HG03280 (cell line): ENCODE measurements around the gene KLF15.

Source experiments
- ATAC-seq: cut with Tn5 transposase; IDR thresholded peaks from one replicate; pipeline ENCODE4 v1.9.1; 2021; ENCODE audit warnings: mild to moderate bottlenecking, moderate library complexity; ENCODE audit not compliant: unreplicated experiment

Gene KLF15

DNA sequence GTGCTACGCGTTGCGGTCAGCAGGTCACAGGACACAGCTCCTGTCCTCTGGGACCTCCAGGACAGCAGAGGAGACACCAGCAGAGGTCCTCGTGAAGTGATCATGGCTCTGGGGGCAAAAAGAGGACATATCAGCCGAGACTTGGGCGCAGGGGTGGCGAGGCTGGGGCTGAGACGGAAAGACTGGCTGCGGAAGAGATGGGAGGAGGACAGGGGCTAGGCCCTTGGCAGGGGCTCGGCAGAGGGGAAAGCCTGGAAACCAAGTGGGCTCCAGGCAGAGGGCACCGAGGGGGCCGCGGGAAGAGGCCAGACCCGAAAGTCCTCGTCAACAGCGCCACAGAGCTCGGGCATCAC, 32.6 kb upstream of the KLF15 start:
- ATAC-seq, result no peak

DNA sequence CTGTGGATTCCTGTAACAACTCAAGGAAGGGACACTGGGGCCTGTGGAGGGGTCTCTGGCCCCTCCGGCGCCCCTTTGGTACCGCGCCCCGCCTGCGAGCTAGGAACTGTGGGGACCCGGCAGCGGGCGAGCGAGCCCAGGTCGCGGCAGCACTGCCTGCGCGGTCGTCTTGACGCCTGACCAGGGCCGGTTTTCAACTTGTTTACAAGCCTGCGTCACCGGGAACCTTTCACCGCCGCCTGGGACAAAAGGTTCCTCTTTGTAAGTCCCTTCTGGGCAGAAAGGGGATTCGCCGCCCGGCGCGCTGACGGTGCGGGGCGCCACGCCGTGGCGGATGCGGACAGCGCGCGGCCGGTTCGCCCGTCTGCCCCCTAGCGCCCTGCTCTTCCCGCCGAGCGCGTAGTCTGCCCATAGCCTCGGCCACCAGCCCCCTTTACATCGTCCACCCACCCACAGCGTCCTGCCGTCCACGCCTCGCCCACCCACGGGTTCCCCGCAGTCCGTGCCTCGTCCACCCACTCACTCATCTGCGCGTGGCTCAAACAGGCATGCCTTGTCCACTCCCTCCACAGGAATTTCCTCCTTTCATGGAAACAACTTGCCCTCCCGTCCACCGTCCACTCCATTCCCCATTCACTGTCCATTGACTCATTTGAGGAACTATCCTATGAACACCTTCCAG, 32.0 kb upstream of the KLF15 start:
- ATAC-seq, result no peak

DNA sequence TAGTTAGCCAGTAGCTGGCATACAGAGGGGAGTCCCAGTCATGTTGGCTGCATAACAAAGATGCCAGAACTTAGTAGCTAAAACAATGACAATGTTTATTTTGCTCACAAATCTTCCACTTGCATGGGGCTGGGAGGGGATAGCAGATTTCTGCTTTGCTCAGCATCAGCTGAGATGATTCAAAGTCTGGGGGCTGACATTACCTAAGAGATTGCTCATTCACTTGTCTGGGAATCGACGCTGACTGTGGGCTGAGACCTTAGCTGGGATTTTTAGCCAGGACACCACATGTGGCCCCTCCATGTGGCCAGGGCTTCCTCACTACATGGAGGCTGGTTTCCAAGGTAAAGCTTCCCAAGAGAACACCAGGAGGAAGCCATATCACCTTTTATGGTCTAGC, 24.8 kb upstream of the KLF15 start:
- ATAC-seq, result no peak

DNA sequence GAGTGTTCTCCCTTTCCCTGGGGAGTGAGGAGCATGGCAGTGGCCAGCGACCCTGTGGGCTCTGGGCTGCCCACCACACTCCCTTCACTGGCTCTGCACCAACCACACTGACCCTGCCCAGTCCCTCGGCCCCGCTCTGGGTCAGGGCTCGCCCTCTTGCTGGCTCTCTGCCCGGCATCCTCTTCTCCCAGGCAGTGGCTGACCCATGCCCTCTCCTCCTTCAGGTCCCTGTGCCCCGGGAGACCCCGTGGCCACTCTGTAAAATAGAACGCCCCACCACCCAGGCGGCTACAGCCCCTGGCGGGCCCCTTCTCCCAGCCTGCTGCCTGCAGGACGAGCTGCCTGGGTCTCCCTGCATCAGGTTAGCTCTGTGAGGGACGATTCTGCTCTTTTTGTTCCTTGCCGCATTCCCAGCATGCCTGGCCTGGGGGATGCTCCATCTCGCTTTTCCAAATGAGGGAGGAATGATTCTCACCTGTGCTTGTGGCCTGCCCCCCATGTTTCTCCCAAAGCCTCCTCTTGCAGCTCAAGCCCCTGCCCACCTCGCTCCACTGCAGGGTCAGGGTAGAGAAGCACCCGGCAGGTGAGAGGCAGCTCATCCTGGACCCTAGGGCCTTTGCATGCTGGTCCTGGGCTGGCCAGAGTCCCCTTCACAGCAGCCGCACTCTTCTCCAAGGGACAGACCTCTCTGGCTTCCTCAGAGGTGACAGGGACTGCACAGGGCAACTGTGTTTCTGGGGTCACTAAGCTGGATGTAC, 23.0 kb upstream of the KLF15 start:
- no peak for ATAC-seq

DNA sequence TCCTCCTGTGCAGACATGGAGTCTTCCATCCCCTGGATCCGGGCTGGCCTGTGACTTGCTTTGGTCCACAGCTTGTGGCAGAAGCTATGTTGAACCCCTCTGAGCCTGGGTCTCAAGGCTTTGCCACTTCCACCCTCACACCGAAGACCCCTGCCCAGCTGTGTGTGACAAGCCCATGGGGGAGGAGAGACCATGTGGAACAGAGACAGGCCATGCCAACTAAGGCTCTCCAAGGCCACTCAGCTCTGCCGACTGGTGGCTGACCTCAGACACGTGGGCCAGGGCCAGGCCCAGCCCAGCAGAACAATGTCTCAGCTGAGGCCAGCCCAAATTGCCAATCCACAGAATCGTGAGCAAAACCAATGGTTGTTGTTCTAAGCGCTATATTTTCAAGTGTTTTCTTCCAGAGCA, 21.1 kb upstream of the KLF15 start:
- ATAC-seq, result no peak

DNA sequence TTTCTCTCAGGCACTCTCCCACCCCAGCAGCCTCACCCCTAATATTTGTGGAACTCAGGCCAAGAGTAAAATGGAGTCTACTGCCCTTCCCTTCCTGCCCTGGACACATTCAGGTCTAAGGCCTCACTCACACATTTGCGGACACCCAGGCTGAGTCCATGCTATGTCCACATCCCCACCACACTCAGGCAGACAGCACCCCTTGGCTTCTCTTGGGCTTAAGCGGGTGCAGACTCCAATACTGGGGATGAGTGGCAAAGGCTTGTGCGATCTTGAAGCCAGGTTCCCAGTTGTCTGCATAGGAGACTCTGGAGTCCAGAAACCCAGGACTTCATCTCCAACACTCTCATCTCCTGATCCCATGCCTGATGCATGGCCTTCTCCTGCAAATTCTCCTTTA, 20.0 kb upstream of the KLF15 start:
- no peak for ATAC-seq

DNA sequence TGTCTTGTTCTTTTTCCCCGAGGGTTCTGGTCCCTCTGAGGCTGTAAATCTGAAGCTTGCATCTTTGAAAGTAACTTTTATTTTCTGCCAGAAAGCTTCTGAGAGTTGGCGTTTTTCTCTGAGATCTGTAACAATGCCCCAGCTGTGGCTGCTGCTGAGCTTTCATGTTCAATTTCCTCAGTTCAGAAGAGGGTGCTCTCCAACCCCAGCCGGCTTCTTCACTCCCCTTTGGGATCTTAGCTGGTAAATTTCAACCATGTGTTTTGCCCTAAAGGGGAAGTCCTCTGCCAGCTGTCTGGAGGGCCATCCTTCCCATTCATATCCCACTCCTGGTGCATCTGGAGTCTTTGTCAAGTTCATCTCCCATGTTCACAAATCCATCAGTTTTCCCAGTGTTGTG, 19.2 kb upstream of the KLF15 start:
- no peak for ATAC-seq

DNA sequence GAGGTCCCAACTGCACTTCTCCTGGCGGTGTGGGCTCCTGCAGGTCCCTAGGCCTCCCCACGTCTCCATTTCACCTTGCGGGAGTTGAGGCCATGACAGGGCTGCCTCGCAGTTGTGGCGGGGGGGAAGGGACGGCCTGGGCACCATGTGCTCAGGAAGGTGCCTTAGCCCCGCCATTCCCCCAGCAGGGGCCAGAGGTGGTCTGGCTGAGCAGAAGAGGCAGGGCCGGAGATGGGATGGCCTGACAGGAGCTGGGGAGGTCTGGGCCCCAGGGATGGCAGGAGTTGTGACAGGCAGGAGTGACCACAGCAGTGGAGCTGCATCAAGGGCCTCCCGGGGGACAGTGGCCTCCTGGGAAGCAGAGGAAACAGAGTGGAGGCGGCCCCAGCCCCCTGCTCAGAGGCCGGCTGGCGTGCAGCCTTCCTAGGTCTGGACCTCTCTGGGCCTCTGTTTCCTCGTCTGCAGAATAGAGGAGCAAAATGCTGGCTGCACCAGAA, 18.7 kb upstream of the KLF15 start:
- no peak for ATAC-seq

DNA sequence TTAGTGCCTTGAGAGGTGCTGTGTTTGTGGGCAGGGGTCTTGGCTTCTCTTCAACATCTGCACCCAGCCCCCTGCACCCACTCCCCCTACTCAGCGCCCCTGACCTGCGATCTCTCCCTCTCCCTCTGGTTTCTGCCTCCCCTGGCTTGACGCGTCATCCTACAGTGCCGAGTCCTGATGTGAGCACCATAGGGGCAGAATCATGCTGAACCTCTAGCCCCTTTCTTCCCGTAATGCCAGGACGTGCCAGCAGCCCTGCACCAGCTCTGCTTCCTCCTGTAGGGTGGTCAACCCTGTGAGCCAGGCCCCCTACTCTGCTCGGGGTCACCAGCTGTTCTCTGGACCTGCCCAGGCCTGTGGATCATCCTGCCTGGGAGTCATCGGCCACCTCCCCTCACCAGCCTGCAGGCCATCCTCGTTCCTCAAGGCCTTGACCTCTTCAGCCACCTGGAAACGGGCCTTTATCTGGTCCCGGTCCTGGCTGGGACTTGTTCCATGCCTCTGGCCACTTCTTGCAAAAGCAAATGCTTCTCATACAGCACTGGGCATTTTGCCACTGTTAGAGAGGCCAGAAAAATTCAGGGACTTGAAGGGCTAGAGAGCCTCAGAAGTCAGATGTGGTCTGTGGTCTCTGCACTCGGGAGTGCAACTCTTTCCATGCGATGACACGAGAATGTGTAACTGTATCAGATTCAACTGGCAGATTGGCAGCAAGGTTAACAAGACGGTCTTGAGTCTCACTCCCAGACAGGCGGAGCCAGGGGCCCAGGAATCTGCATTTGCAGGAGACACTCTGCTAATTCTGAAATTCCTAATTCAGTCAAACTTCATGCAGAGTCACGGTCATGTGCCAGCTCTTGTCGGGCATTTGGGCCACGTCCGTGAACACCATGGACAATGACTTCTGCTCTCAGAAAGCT, 16.7 kb upstream of the KLF15 start:
- no peak for ATAC-seq

DNA sequence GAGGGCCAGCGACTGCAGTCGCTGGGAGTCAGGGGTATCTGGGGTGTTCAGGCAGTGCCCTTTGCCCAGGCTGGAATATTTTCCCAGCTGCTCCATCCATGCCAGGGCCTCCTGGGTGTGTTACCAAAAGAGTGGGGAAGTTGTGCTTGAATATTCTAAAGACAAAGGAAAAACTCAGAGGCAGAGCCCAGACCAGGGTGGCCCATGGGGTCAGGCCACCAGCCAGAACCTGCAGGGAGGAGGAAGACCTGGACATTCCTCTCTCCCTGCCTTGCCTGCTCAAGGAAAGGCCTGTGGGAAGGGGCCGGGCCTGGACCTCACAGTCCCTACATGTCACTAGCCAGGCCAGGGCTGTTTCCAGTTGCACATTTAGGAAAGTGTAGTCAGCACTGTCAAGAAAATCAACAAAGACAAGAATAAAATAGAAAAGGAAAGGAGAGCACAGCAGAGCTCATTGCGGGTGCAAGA, 16.0 kb upstream of the KLF15 start:
- no peak for ATAC-seq

DNA sequence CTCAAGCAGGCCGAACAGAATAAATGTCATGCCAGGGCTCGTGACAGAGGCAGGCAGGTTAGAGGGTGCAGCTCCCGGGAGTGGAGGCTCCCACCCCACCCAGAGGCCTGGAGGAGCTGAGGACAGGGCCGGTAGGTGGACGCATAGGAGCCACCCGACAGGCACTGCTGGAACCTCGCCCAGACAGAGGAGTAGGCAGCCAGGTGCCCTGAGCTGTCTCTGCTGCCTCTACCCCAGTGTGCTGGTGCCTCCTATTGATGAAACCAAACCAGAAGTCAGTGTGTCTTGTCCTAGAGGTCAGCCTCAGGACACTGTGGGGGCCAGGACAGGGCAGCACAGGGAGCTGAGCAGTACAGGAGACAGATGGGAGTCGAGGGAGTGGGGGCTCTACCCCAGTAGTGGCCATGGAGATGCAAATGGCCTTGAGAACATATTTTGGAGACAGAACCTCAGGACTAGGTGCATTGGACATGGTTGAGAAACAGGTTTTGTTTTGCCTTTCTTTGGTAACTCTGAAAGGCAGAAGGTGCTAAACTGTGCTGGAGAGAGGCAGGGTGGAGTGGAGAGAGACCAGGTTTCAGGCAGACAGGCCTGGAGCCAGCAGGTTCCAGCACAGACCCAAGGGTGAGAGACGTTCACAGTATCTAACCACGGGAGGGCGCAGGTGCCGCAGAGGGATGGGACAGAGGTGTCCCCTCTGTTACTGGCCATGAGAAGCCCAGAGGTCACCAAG, 15.4 kb upstream of the KLF15 start:
- ATAC-seq, result no peak

DNA sequence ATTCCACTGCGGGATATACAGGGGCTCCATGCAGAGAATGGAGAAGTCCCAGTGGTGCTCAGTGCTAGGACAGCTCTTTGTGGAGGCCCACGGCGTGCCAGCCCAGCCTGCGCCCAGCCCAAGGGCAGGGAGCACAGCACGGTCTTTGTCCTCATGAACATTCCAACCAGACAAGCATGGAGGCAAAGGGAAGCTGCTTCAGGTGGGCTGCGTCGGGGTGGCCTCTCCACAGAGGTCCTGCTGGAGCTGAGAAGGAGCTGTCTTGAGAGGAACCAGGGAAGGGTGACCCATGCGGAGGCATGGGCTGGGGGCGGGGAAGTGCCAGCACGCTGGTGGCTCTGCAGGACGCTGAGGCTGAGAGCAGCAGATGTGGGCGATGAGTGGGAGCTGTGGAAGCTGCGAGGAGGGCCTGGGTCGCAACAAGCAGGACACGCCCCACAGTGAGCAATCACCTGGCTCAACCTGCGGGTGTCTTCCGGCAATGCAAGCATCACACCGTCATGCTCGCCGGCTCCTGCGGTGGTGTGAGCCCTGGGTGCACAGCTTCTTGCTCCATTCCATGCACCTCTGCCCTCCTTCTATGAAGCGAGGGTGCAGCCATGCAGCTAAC, 14.0 kb upstream of the KLF15 start:
- no peak for ATAC-seq

DNA sequence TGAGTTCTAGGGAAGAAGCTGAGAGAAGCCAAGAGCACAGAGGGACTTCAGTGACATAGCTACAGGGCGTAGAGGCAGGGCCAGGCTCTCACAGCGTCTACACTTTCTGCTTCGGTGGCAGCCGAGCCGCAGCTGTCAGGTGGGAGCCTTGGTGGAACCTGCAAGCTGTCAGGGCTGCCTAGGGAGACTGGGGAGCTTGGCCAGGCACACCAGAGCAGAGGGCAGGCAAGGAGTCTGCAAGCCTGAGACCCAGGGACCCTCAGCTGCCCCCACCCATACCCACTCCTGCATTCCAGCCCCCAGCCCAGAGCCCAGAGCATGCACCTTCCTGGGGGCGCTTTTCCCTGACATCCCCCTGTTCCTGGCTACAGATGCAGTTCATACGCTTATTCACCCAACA, 13.4 kb upstream of the KLF15 start:
- ATAC-seq, result no peak

DNA sequence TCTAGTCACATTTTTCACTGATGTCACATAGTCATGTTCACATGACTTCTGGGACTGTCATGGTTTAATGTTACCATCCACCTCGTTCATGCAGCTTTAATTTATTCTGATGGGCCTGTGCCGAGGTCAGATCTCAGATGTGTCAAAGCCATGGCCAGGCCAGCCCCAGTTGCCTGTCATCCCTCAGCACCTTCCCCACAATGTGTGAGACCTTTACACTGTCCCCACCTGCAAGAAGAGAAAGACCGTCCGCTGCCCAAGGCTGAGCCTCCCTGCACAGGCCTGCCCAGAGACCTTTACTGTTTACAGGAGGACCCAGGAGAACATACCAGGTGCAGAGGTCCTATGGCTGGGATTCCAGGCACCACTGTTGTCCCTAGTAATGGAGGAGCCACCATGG, 12.8 kb upstream of the KLF15 start:
- no peak for ATAC-seq

DNA sequence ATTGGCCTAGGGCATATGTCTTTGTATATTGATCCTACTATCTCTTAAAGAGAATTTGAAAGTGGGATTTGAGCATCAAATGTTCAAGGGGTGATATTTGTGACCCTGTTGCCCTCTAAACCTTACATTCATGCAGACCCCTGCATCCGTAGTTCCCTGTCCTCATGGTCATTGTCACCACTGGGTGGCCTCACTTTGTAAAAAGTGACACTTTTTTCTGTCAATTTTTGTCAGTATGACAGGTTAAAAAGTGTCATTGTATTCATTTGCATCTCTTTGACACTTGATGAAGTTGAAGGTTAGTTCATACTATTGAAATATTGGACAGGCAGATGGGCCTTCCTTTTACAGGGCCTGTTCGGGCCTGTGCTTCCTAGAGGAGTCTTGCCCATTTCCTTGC, 12.3 kb upstream of the KLF15 start:
- ATAC-seq, result no peak

DNA sequence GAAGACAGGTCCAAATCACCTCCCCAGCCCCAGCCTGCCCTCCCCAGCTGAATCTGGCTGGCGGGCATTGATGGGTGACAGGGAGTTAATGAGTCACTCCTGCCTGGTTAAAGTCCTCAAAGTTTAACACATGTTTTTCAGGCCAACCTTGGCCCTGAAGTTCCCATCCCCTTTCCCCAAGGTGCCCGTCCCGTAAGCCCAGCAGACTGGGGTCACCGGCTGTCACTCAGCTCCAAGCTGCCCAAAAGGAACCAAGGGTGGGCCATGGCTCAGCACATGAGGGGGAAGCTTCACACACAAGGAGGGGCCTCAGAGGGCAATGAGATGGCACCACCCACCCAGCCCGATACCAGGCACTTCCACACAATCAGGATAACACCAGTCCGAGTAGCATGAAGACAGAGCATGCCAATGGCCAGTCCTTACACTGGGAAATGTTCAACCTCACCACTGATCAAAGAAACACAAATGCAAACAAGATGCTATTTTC, 10.2 kb upstream of the KLF15 start:
- no peak for ATAC-seq

DNA sequence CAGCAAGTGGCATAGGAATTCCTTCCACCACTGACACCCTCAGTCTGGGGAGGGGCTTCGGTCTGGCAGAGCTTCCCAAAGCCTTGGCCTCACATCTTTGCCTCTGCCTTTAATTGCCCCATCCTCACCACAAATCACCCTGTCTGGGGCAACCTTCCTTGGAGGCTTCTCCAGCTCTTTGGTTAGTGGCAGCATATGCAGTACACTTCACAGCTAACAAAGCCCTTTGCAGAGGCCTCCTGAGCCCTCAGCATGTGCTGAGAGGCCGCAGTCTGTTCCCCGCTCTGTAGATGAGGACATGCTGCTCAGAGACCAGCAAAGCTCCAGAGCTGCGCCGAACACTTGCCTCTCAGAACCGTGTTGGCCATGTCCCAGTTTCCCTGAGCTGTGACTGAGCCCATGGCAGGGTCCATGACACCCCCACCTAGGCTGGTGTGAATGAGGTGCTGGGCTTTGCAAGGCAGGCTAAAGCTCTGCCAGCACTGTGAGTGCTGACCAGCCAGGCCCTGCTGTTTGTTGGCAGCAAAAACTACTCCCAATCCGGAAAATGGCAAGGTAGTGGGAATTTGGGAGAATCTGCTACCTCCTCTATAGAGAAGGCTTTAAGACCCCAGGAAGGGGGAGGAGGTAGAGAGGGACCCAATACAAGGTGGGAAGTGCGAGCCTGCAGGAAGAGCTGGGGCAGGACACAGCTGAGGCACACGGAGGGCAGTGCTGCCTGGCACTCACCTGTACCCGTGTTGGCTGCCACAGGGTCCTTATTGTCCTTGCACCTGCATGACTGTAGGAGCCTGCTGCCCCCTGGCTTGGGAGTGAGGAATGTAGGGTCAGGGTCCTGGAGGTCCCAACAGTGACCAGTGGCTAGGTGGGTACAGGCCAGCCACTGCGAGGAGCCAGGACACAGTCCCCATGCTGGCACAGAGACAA, 8.4 kb upstream of the KLF15 start:
- no peak for ATAC-seq

DNA sequence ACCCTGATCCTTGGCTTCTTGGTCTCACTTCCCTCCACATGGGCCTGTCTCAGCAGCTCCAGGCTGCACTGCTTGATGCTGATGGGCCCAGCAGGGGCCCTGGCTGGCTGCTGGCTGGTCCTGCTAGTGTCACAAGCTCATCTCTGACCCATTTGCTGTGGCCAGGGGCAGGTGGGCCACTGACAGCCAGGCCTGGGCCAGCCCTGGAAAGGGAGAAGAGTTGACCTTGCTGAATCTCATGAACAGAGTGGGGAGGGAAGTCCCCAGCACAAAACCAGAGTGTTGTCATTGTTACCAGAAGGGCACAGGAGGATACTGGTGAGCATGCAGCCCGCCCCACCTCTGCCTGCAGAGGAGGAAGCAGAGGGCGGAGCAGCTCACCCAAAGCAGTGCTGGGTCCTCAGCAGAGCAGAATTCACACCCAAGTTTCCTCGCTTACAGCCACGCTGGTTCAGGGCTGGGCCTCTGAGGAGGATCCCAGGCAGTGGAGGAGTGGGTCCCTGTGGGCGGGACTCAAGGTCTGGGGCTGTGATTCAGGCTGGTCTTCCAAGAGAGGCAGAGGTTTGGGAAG, 7.6 kb upstream of the KLF15 start:
- ATAC-seq, result no peak
